GM12872 (cell line): ENCODE data around the gene ZNF143.

Experiments used
- TF ChIP-seq, protein P1 (sequence below): IDR thresholded peaks from 3 replicates; pipeline ENCODE4 v1.5.1; 2011; ENCODE audit warnings: low read depth, mild to moderate bottlenecking, low read length, moderate library complexity; ENCODE audit not compliant: insufficient read depth

ZNF143 gene

DNA sequence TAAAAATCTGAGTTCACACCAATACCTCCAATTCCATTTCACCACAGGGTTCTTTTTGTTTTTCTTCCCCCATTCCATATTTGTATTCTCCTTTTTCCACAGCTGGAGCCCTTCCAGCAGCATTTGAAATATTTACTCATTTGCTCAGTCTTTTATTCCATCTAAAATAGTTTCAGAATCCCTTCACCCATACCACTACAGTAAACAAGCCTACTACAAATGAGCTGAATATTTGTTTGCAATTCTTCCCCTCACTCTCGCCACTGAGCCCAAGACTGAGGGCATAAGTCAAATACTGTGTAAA, 46.4 kb downstream of the ZNF143 start:
- TF ChIP-seq, protein P1, sequence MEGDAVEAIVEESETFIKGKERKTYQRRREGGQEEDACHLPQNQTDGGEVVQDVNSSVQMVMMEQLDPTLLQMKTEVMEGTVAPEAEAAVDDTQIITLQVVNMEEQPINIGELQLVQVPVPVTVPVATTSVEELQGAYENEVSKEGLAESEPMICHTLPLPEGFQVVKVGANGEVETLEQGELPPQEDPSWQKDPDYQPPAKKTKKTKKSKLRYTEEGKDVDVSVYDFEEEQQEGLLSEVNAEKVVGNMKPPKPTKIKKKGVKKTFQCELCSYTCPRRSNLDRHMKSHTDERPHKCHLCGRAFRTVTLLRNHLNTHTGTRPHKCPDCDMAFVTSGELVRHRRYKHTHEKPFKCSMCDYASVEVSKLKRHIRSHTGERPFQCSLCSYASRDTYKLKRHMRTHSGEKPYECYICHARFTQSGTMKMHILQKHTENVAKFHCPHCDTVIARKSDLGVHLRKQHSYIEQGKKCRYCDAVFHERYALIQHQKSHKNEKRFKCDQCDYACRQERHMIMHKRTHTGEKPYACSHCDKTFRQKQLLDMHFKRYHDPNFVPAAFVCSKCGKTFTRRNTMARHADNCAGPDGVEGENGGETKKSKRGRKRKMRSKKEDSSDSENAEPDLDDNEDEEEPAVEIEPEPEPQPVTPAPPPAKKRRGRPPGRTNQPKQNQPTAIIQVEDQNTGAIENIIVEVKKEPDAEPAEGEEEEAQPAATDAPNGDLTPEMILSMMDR: no peak

DNA sequence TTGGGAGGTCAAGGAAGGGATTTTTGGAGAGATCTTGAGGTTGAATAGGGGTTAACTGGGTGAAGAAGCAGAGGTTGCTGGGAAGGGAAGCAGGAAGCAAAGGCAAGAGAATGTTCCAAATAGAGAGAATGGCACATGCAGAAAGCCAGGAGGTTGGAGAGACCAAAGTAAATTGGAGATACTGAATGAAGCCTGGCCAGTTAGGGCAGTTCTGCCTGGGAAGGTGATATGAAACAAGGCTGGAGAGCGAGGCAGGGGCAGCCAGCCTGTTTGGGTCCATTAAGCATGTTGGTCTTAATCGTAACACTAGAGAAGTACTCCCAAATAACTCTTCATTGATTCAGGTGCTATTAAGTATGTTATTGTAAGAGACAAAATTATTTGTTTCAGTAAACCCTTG, 48.2 kb downstream of the ZNF143 start:
- TF ChIP-seq, protein P1: no peak

DNA sequence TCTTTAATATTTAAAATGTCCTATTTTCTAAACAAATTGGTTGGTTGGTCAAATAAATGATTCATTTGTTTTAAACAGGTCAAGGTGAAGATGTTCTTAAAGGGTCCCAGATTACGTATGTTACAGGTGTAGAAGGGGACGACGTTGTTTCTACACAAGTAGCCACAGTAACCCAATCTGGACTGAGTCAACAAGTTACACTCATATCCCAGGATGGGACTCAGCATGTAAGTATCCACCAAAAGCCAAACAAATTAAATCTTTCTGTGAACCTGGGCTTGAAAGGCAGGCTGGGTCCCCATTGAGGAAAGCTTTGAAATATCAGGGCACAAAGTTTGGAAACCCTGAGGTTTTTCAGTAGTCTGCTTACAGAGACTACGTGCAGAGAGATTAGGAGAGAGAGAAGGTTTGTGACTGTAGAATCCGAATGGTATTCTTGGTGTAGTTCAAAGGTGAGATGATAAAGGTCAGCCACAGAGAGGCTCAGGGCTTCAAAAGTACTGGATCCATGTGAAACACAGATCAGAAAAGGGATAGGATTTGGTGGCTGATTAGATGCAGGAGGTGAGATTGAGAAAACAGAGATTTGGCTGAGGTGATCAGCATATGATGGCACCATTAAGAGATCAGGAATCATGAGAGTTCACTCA, 51.7 kb downstream of the ZNF143 start:
- TF ChIP-seq, protein P1: no peak

DNA sequence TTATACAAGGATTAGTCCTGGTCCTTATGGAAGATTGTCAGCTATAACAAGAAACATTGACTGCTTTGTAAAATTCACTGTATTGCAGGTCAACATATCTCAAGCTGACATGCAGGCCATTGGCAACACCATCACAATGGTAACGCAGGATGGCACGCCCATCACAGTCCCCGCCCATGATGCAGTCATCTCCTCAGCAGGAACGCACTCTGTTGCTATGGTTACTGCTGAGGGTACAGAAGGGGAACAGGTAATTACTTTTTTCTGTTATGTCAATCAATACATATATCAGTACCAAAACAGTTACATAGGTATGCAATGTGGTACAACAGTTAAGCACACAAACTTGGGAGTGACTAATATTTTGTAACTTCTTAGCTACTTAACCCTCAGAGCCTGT, 55.3 kb downstream of the ZNF143 start:
- TF ChIP-seq, protein P1: no peak

DNA sequence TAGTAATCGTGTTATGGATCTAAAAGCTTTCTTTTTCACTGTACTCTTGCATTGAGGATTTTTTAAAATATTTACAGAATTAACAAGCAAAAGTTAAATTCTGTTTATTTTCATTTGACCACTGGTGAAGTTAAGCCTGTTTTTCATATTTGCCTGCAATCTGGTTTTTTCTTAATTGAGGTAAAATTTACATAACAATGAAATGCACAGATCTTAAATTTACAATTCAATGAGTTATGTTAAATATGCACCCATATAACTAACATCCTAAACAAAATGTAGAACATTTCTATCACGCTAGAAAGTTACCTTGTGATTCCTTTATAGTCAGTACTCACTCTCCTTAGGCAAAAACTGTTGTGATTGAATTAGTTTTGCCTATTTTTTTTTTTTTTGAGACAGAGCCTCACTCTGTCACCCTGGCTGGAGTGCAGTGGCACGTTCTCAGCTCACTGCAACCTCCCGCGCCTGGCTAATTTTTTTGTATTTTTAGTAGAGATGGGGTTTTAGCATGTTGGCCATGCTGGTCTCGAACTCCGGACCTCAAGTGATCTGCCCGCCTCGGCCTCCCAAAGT, 58.1 kb downstream of the ZNF143 start:
- TF ChIP-seq, protein P1: no peak

DNA sequence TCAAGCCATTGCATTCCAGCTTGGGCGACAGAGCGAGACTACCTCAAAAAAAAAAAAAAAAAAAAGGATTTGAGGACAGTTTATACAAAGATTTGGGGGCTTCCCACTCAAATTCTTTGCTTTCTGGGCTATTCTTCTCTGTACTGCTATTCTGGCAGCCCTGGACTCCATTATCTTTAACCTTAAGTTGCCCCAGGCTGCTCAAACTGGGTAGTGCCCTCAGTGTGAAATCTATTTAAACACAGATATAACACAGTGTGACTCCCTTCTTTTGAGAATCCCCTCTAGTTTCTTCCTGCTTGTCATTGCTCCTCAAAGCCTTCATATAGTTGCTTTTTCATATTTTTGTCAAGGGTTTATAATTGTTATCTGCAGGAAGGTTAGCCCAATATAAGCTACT, 63.2 kb downstream of the ZNF143 start:
- TF ChIP-seq, protein P1: no peak

DNA sequence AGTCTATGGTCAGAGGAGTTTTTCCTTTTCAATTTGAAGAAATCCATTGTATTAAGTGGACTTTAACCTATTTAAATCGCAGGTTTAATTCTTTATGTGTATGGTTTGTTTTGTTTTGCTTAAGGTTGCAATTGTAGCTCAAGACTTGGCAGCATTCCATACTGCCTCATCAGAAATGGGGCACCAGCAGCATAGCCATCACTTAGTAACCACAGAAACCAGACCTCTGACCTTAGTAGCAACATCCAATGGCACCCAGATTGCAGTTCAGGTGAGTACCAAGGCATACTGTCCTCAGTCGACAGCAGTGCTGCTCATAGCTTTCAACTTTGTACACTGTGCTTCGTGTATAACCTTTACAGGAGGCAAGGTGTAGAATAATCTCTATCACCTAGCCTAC, 64.3 kb downstream of the ZNF143 start:
- TF ChIP-seq, protein P1: no peak
